ENCODE data around the gene CDC42BPG.
"Not testable (repeated sequence)": the region's sequence is repeated elsewhere in the genome, so short reads cannot be mapped to it uniquely, and the experiment has no call there.

- TF ChIP-seq POLR2A, CTCF (IDR thresholded peaks at IDR 0.05): not testable (repeated sequence)
Measured at GRCh38 chr11:64845776-64846129, 1.3 kb upstream of the CDC42BPG start.

Measured in heart left ventricle (tissue), 13 donors.